Activated CD8-positive, alpha-beta memory T cell treated with anti-CD3 and anti-CD28 coated beads, Interleukin-2, amount 50 U/mL, for 24 hours (primary cell): ENCODE measurements around the gene GNB1L.

Experiments used
- DNase-seq: peaks from one replicate; pipeline ENCODE4 v3.0.0-alpha.2; 2020; ENCODE audit errors: extremely low read depth

Gene GNB1L

GRCh38 chr22:19775496-19776325, 79.0 kb downstream of the GNB1L start:
- DNase-seq = no peak

- DNase-seq = no peak
Observed at GRCh38 chr22:19774628-19775027, 80.0 kb downstream of the GNB1L start.

- no peak for DNase-seq
Observed at GRCh38 chr22:19773470-19774040, 81.1 kb downstream of the GNB1L start.

DNA sequence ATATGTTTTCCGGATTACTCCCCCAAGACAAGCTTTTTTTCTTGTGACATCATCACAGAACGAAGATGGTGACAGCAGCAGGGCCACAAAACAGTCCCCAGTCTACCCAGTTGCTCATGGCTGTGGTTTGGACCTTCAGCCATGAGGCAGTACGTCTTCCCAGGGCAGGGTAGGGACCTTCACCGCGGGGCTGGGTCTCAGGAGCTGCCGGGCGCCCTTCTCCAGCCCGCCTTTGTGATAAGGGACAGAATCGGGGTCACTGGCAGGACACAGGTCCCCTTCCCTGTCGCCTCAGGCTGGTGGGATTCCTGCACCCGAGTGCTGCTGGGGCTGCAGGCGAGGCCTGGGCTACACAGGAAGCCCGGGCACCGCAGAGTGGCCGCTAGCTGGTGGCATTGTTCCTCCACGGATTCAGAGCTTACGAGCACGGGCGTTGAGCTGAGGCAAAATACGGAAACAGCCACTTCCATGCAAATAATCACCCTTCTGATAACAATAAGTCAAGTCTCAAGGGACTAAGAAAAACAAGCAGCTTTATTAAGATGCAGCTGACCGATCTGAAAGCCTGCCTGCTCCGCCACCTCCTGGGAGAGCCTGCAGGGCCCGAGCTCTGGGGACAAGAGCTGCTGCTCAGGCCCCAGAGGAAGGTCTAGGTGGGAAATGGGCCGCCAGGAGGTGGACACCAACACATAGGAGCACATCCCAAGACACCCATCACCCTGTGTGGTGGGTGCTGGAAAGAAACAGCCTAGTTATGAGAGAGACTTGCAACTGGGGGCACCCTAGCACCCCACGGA, 81.8 kb downstream of the GNB1L start:
- no peak for DNase-seq

- DNase-seq = no peak
Observed at GRCh38 chr22:19772422-19772672, 82.3 kb downstream of the GNB1L start.

GRCh38 chr22:19770349-19771220, 84.1 kb downstream of the GNB1L start:
- DNase-seq = no peak

GRCh38 chr22:19769393-19769715, 85.3 kb downstream of the GNB1L start:
- DNase-seq = no peak

GRCh38 chr22:19767427-19768341, 87.0 kb downstream of the GNB1L start:
- DNase-seq = no peak

GRCh38 chr22:19766511-19767426, 87.9 kb downstream of the GNB1L start:
- DNase-seq = no peak

DNA sequence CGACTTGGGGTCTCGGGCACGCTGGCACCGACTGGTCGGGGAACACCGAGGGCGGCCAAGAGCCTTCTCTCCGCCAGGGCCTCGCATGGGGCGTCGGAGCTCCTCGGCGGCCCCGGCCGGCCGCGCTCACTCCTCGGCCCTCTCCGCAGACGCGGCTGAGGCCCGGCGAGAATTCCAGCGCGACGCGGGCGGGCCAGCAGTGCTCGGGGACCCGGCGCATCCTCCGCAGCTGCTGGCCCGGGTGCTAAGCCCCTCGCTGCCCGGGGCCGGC, 88.5 kb downstream of the GNB1L start:
- DNase-seq = no peak

- DNase-seq = no peak
Observed at GRCh38 chr22:19765477-19766239, 89.0 kb downstream of the GNB1L start.

DNA sequence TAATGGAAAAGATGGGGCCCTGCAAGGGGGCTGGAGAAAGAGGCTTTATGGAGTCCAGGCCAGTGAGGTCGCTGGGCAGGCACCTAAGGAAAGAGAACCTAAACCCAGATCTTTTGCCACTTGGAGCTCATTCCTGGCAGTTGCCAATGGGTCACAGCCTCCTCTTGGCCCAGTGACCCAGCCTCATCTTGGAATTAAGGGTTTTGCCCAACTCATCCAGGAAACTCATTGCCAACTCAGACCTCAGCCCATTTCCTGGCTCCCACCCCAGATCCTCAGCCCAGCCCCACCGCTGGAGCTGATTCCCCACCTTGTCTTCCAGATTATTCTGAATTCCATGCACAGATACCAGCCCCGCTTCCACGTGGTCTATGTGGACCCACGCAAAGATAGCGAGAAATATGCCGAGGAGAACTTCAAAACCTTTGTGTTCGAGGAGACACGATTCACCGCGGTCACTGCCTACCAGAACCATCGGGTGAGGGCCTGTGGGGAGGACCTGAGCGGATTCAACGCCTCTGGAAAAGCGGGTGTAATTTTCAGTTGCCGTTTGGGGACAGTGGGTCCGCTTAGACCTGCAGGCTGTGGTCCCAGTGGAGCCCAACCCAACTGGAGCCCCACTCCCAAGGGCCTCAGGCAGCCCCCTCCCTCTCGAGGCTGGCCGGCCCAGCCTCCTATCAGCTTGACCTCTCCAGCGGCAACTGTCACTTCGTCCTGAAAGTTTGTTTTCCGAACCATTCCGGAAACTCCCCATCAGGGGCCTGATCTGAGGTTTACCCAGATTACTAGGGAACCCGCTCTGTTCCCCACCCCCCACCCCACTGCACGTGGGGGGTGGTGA, 89.8 kb downstream of the GNB1L start:
- DNase-seq = no peak

- DNase-seq = no peak
Observed at GRCh38 chr22:19764299-19764593, 90.4 kb downstream of the GNB1L start.

DNA sequence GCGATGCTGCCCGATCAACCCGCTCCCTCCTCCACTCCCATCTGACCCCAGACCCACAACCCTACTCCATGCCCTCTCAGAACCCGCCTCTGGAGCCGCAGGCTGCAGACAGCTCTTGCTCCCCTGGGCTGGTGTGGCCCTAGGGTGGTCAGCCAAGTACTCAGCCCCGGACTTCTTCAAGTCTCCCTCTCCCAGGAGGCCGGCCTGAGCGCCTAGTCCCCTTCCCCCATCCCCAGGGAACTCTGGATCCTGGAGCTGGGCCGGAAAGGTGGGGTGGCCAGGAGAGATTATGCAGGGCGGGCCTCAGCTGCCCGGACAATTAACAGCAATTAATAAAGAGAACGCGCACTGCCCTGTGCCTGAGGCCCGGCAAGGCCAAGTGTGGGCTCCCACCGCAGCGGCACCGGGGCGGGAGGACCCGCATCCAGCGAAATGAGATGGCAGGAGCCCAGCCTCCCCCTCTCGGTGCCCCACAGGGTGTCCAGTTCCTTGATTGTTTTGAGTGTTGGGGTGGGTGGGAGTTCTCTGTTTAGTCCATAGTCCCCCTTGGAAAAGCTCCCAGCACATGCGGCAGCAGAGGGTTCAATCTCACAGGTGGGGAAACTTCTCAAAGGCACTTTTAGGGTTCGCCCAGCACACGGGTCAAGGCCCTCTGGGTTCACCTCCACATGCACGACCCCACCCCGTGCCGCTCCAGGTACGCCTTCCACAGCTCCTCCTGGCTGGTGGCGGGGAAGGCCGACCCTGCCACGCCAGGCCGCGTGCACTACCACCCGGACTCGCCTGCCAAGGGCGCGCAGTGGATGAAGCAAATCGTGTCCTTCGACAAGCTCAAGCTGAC, 91.0 kb downstream of the GNB1L start:
- DNase-seq = no peak

- DNase-seq = no peak
Observed at GRCh38 chr22:19762568-19763457, 91.9 kb downstream of the GNB1L start.

GRCh38 chr22:19761725-19762567, 92.7 kb downstream of the GNB1L start:
- DNase-seq = no peak
